Testis (tissue), 2 donors: ENCODE measurements around the gene TTBK2.

ENCODE experiments used
- POLR2A ChIP-seq: fragments of 450-650 bp; IDR thresholded peaks from one replicate; pipeline ENCODE4 v1.6.1; 2017; ENCODE audit warnings: antibody characterized with exemption, mild to moderate bottlenecking, moderate library complexity
- TF ChIP-seq, protein P1 (sequence below), 3 experiments: fragments of 450-650 bp in 2 of 3; fragments of 200-600 bp in 1 of 3; sonication (generic) in 1 of 3; IDR thresholded peaks; one replicate each; pipeline ENCODE4 v1.5.1; 2016 to 2019; ENCODE audit warnings: antibody characterized with exemption in 3 of 3, mild to moderate bottlenecking in 2 of 3, moderate library complexity in 1 of 3

DNA sequence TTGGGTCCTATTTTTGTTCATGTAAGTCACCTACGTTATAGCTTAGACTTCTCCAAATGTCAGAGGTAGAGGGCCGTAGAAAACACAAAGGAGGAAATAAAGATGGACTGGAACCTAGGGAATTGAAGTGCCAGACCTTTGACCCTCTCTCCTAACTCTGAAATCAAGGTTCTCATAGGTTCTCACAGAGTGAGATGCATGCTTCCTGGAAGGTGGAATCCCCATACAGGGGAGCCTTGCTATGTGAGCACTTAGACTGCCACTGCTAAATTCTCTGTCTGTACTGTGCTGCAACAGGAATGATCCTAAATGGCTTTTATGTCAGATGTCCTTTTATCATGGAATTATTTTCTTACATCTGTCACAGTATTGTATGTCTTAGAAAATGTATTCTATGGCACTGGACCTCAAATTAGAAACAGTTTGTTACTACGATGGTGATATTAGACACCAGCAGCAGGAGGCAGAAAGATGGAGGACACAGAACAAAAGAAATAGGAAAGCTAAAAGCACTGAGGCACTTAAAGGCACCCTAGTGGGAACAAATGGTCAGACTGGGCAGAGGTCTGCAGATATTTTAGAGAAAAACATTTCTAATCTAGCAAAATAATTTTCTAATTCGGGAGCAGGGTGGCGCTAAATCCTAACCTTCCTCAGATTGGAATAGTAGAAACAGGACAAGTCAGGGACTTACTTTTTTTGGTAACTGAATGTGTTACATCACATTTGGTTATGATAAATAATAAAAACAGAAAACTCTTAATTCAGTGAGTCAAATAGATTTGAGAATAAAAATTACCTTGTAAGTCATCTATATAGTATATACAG is 123.4 kb downstream of the TTBK2 start:
- TF ChIP-seq, protein P1, sequence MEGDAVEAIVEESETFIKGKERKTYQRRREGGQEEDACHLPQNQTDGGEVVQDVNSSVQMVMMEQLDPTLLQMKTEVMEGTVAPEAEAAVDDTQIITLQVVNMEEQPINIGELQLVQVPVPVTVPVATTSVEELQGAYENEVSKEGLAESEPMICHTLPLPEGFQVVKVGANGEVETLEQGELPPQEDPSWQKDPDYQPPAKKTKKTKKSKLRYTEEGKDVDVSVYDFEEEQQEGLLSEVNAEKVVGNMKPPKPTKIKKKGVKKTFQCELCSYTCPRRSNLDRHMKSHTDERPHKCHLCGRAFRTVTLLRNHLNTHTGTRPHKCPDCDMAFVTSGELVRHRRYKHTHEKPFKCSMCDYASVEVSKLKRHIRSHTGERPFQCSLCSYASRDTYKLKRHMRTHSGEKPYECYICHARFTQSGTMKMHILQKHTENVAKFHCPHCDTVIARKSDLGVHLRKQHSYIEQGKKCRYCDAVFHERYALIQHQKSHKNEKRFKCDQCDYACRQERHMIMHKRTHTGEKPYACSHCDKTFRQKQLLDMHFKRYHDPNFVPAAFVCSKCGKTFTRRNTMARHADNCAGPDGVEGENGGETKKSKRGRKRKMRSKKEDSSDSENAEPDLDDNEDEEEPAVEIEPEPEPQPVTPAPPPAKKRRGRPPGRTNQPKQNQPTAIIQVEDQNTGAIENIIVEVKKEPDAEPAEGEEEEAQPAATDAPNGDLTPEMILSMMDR (IDR thresholded peaks at IDR 0.05): no peak
- TF ChIP-seq POLR2A: no peak
